Esophagus squamous epithelium (tissue), 4 donors: Measurements from ENCODE around the gene PPFIA2.

Source experiments
- POLR2A ChIP-seq, 4 donors: fragments of 450-650 bp; IDR thresholded peaks; one replicate each; pipeline ENCODE4 v1.6.1; 2017; ENCODE audit warnings: antibody characterized with exemption in 4 of 4, mild to moderate bottlenecking in 4 of 4, moderate library complexity in 3 of 4
- TF ChIP-seq, protein P1 (sequence below), 6 experiments: fragments of 450-650 bp in 4 of 6; fragments of 200-600 bp in 2 of 6; sonication (generic) in 2 of 6; IDR thresholded peaks; one replicate each; pipeline ENCODE4 v1.5.1; 2016 to 2019; ENCODE audit warnings: antibody characterized with exemption in 6 of 6, mild to moderate bottlenecking in 4 of 6, moderate library complexity in 4 of 6

DNA sequence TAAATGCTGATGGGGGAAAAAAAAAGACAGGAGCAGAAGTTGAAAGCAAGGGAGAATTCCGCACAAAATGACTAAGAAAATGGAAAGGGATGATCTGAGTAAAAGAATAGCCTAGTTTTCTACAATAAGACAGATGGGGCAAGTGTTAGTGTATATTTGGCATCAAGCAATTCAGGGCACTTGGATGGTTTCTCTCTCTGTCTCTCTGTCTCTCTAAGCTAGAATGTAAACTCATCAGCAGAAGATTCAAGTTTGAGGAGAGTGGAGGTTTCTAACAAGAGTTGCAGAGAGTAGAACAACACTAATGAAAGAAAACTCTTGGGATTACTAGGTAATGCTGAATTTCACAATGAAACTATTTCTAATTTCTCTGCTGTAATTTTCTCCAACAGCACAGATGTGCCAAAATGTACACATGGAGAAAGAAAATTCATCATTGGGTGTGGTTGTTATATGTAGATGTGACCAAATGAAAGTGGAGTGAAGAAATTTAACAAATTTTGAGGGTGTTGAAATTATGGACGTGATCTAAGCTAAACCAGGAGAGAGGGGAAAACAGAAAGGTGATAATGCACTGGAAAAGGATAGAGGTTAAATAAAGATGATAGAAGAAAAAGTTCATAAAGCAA, 444.1 kb downstream of the PPFIA2 start:
- TF ChIP-seq, protein P1, sequence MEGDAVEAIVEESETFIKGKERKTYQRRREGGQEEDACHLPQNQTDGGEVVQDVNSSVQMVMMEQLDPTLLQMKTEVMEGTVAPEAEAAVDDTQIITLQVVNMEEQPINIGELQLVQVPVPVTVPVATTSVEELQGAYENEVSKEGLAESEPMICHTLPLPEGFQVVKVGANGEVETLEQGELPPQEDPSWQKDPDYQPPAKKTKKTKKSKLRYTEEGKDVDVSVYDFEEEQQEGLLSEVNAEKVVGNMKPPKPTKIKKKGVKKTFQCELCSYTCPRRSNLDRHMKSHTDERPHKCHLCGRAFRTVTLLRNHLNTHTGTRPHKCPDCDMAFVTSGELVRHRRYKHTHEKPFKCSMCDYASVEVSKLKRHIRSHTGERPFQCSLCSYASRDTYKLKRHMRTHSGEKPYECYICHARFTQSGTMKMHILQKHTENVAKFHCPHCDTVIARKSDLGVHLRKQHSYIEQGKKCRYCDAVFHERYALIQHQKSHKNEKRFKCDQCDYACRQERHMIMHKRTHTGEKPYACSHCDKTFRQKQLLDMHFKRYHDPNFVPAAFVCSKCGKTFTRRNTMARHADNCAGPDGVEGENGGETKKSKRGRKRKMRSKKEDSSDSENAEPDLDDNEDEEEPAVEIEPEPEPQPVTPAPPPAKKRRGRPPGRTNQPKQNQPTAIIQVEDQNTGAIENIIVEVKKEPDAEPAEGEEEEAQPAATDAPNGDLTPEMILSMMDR (IDR thresholded peaks at IDR 0.05), result no peak
- TF ChIP-seq POLR2A (IDR thresholded peaks at IDR 0.05), result no peak
